GM12892 (cell line): ENCODE measurements around the gene RAC3.

Experiments used
- POLR2A ChIP-seq: IDR thresholded peaks from 2 replicates; pipeline ENCODE4 v1.6.1; 2011; ENCODE audit warnings: low read depth, low read length, control low read depth
- POLR2AphosphoS5 ChIP-seq: IDR thresholded peaks from 2 replicates; pipeline ENCODE4 v1.6.1; 2011; ENCODE audit warnings: low read depth, low read length, control low read depth

DNA sequence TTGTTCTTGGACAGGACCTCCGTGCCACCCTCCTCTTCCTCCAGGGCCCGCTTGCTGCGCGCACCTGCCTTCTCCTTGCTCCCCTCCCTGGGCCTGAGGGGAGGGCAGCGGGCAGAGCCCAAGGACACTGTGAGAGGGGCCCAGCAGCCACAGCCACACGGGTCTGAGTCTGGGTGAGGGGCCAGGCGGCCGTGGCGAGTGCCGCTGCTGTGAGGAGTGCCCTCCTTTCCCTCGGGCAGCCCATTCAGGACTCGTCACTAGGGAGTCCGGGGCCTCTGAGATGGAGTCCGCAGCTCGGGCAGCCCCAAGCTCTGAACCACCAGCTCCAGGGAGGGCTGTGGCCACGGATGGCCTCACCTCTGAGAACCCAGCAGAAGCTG lies 28.5 kb downstream of the RAC3 start:
- TF ChIP-seq POLR2A (no peak), POLR2AphosphoS5 (no peak)
